Esophagus squamous epithelium (tissue), 4 donors: Measurements from ENCODE around the gene ILF2.

Experiments used
- CTCF ChIP-seq, 6 experiments: fragments of 450-650 bp in 4 of 6; fragments of 200-600 bp in 2 of 6; sonication (generic) in 2 of 6; IDR thresholded peaks; one replicate each; pipeline ENCODE4 v1.5.1; 2016 to 2019; ENCODE audit warnings: antibody characterized with exemption in 6 of 6, mild to moderate bottlenecking in 4 of 6, moderate library complexity in 4 of 6
- POLR2A ChIP-seq, 4 donors: fragments of 450-650 bp; IDR thresholded peaks; one replicate each; pipeline ENCODE4 v1.6.1; 2017; ENCODE audit warnings: antibody characterized with exemption in 4 of 4, mild to moderate bottlenecking in 4 of 4, moderate library complexity in 3 of 4

- TF ChIP-seq CTCF (IDR thresholded peaks at IDR 0.05) (no peak), POLR2A (IDR thresholded peaks at IDR 0.05) (no peak)
Observed at GRCh38 chr1:153662269-153662668, 8.5 kb downstream of the ILF2 start.
